Stimulated activated CD4-positive, alpha-beta T cell treated with anti-CD3 and anti-CD28 coated beads, Interleukin-4, amount 100 ng/mL, for 4 hours (primary cell): ENCODE results near the gene FHAD1.

Experiments
- DNase-seq, 2 experiments: peaks; one replicate each; pipeline ENCODE4 v3.0.0-alpha.2; 2020

The FHAD1 gene

DNA sequence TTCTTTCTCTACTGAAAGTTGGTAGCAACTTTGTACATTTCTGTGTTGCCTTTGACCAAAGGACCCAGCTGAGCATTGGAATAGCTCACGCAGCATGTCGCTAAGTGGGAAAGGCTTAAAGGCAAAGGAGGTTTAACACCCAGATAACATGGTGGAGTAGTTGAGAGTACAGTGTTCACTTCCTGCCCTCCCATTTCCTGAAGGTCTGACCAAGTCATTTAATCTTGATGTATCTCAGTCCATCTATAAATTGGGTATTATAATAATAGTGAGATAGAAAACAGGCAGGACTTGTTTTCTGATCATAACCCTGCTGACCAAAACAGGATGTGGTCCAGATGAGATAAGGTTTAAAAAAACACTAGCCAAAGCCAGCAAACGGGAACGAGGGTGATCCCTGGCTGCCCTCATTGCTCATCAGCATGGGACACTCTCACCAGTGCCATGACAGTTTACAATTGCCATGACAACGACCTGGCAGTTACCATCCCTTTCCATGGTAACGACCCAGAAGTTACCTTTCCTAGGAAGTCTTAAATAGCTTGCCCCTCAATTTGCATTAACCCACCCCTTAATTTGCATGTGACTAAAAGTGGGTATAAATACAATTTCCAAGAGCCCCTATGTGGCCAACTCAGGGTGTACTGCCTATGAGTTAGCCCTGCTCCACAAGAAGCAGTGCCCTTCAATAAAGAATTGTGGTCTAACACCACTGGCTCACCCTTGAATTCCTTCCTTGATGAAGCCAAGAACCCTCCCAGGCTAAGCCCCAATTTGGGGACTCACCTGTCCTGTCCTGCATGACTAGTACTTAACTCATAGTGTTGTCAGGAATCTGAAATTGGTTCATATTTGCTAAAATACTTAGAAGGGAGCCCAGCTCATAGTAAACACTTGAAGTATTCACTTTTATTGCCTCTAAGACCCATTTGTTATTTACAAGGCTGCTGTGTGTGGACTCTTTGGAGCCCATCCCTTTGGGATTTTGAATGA is 28.4 kb upstream of the FHAD1 start:
- no peak for DNase-seq

DNA sequence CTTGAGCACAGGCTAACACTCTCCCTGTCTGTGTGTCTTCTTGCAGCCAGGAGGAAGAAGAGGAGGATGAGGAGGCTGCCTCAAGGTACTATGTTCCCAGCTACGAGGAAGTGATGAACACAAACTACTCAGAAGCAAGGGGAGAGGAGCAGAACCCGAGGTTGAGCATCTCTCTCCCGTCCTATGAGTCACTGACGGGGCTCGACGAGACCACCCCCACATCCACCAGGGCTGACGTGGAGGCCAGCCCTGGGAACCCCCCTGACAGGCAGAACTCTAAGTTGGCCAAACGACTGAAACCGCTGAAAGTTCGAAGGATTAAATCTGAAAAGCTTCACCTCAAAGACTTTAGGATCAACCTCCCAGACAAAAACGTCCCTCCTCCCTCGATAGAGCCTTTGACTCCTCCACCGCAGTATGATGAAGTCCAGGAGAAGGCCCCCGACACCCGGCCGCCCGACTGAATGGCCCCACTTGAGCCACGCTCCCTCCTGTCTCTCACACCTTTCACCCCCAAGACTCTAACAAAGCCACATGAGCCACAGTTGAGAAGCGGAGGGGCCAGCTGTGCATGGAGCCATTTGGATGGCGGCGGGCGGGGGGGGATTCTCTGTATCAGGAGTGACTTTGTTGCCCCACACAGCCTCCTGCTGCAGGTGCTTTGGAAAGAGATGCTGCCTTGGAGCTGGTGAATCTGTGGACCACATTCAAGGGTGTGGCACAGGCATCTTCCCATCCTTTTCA is 27.6 kb upstream of the FHAD1 start:
- no peak for DNase-seq

DNA sequence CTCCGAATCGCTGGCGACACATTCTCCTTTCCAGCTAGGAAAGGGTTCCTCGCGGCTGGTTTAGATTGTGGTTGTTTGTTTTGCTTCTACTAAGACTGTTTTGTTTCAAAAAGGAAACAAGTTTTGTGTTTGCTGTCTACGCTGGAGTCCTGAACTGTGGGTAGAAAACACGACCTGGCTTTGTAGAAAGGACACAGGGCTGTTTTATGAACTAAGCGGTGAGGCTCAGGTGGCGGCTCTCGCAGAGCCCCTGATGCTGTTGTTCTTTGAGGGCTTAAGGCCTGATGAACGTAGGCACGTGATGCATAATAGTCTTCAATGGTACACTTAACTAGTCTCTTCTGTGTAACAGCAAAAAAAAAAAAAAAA is 27.0 kb upstream of the FHAD1 start:
- DNase-seq = no peak

DNA sequence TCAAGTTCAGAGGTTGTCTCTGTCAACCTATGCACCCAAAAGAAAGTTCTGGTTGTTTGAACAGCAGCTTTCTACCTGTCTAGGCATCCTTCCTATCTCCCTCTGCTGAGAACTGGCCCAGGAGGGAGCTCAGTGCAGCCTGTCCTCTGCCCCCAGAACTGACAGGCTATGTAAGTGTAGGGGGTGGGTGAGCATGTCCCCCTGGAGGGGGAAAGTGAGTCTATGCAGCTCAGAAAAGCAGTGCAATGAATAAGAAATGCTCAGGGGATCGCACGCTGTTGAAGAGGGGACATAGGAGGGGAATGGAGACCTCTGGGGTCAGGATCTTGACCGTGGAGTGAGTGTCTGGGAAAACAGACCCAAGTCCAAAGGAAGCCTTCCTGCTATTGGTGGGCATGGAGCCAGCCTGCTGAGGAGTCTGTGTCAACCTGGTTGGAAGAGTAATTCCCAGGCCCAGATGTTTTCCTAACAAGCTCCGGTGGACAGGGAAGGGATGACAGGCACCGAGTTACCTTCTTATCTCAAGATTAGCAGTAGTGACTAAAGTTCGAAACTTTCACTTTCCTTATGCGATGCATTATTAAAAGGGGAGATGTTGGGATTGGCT is 26.1 kb upstream of the FHAD1 start:
- DNase-seq = no peak

GRCh38 chr1:15222653-15223303 is 24.2 kb upstream of the FHAD1 start:
- DNase-seq = no peak

- DNase-seq = no peak
These were observed 22.7 kb upstream of the FHAD1 start for GRCh38 chr1:15224259-15224869.

- no peak for DNase-seq
These were observed 22.0 kb upstream of the FHAD1 start for GRCh38 chr1:15224974-15225373.

GRCh38 chr1:15225461-15225860 is 21.6 kb upstream of the FHAD1 start:
- DNase-seq = no peak

- DNase-seq = no peak
These were observed 20.4 kb upstream of the FHAD1 start for GRCh38 chr1:15226388-15227255.

- DNase-seq = no peak
These were observed 17.3 kb upstream of the FHAD1 start for GRCh38 chr1:15229707-15230131.

- no peak for DNase-seq
These were observed 15.3 kb upstream of the FHAD1 start for GRCh38 chr1:15231714-15232201.

GRCh38 chr1:15233689-15234088 is 13.3 kb upstream of the FHAD1 start:
- DNase-seq = no peak

DNA sequence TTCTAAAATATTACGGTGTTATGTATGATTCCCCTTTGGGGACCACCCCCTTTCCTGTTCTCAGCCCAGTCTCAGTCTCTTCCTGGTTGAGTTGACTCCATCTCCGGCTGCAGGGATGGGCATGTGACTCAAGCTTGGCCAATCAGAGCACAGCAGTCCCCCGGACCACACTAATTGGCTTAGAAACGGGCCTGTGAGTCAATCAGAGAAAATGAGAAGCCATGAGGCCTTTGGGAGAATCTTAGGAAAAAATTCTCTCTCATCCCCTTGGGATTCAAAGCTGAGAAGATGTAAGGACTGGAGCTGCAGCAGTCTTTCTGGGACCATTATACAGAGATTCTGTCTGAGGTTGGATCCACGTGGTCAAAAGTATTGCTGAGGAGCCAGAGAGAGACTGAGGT is 10.7 kb upstream of the FHAD1 start:
- no peak for DNase-seq

DNA sequence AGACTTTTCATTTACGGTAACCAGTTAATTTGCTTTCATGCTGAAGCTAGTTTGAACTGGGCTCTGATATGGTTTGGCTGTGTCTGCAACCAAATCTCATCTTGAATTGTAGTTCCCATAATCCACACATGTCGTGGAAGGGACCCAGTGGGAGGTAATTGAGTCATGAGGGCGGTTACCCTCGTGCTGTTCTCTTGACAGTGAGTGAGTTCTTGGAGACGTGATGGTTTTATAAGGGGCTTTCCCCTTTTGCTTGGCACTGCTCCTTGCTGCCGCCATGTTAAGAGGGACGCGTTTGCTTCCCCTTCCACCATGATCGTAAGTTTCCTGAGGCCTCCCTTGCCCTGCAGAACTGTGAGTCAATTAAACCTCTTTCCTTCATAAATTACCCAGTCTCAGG is 10.3 kb upstream of the FHAD1 start:
- DNase-seq = no peak

DNA sequence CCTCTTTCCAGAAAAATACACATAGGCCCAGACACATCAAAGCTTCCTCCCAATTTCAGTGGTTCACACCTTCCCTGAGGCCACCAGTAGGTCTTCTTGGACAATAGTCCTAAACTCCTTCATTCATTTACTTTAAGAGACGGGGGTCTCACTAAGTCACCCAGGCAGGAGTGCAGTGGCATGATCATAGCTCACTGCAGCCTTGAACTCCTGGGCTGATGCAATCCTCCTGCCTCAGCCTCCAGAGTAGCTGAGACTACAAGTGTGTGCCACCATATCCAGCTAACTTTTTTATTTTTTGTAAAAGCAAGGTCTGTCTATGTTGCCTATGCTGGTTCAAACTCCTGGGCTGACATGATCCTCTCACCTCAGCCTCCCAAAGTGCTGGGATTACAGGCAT is 8.2 kb upstream of the FHAD1 start:
- no peak for DNase-seq

- no peak for DNase-seq
These were observed 4.3 kb upstream of the FHAD1 start for GRCh38 chr1:15242766-15243165.

- no peak for DNase-seq
These were observed 3.6 kb upstream of the FHAD1 start for GRCh38 chr1:15243275-15244043.

DNA sequence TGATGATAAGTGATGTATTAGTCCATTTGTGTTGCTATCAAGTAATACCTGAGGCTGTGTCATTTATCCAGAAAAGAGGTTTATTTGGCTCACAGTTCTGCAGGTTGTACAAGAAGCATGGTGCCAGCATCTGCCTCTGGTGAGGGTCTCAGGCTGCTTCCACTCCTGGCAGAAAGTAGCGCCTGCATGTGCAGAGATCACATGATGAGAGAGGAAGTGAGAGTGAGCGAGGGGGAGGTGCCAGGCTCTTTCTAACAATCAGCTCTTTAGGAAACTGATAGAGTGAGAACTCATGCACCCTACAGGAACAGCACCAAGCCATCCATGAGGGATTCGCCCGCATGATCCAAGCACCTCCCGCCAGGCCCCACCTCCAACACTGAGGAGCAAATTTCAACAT is 2.2 kb upstream of the FHAD1 start:
- DNase-seq = no peak

- DNase-seq = no peak
These were observed 1.2 kb upstream of the FHAD1 start for GRCh38 chr1:15245593-15246360.

DNA sequence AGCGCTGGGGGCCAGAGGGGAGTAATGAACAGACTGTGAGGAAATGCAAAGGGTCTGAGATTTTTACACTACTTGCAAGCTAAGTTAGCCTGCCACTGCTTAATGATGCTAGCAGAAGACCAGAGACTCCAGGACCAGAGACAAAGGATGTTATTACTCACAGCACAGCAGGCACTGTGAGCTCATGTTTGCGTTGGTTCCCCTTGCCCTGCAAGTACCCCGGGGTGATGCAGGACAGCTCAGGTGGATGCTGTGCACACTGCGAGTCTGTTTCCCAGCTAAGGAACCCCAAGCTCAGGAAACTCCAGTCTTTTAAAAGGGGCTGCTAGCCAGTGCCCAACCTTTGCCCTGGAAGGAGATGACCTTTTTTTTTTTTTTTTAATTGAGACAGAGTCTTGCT is 1.2 kb downstream of the FHAD1 start:
- DNase-seq = no peak
